Measurements from ENCODE around the gene FOXL3. TPM values are rescaled to one million over a fixed set of nuclear protein-coding genes. Genes with fewer than 3 reads are reported as not detected.

FOXL3 gene
- polyA plus RNA-seq, 3 donors = not detected

DNA sequence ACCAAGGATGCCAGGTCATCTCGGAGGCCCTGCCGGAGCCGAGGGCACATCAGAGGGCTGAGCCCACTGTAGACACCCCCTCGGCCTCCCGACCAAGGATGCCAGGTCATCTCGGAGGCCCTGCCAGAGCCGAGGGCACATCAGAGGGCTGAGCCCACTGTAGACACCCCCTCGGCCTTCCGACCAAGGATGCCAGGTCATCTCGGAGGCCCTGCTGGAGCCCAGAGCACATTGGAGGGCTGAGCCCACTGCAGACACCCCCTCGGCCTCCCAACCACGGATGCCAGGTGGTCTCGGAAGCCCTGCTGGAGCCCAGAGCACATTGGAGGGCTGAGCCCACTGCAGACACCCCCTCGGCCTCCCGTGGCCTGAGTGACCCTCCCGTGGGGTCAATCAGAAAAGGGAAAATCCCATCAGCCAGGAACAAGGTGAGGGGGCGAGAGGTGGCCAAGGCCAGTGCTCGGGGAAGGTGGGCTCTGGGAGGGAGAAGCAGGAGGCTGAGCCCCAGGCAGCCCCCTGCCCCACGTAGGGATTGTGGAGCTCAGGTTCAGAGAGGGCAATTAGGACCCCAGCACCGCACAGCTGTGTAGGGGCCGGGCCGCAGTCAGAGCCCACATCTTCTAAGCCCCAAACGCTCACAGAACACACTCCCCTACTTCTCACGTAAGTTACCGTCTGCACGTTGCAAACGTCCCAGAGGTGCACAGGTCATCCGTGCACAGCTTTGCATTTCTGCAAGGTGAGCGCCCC, 37.6 kb upstream of the FOXL3 start:
- H2AFZ ChIP-seq (ENCODE audit: insufficient read depth, low read depth, low read length, poor library complexity, severe bottlenecking) = no peak overlapping the region
- TF ChIP-seq CTCF (IDR thresholded peaks at IDR 0.05) = no peak
- intact Hi-C loops (cut with micrococcal nuclease) = no loop called here
- H3K27ac ChIP-seq (ENCODE audit: low read depth in 1 of 2, low read length in 2 of 2) = no peak overlapping the region
- H3K27me3 ChIP-seq (ENCODE audit: control insufficient read depth in 2 of 2, insufficient read depth in 2 of 2, low read length in 2 of 2) = no peaks in the 10 kb centered on the region
- H3K79me2 ChIP-seq (ENCODE audit: insufficient read depth, low read length) = no peaks in the 10 kb centered on the region
- Mint-ChIP-seq H3K4me1 (no peaks in the 10 kb centered on the region), H3K9me3 (peaks cover 11 to 45% (median 39%) of the 10 kb centered on the region in 7 donors), H3K27me3 (ENCODE audit: low read depth in 3 of 3) (peaks cover 0 to 2% (median 0%) of the 10 kb centered on the region in 3 donors), H3K36me3 (peaks cover 66 to 88% of the 10 kb centered on the region in 2 donors), H3K4me3 (no peak overlapping the region), H3K27ac (no peak overlapping the region)
- no peaks in the 10 kb centered on the region for H3K4me1 ChIP-seq (ENCODE audit: control insufficient read depth in 1 of 2, insufficient read depth in 2 of 2, low read length in 2 of 2)
- H3K9ac ChIP-seq (ENCODE audit: insufficient read depth, low read length, poor library complexity, severe bottlenecking) = no peak overlapping the region
- peaks cover 58 to 100% of the 10 kb centered on the region in 2 donors for H3K36me3 ChIP-seq (replicated peaks in 1 of 2; ENCODE audit: control insufficient read depth in 1 of 2, insufficient read depth in 2 of 2, low read length in 2 of 2)
- no peak for DNase-seq
- no peak overlapping the region for H3K4me3 ChIP-seq (replicated peaks in 1 of 3; ENCODE audit: low read depth in 2 of 3, low read length in 3 of 3)
- WGBS (ENCODE audit: insufficient coverage) = 93% methylated on average over 24 of the region's 29 CpGs
- no peaks in the 10 kb centered on the region for H4K20me1 ChIP-seq (ENCODE audit: insufficient read depth, low read length)
- peaks cover 32 to 47% of the 10 kb centered on the region in 2 donors for H3K9me3 ChIP-seq (replicated peaks in 1 of 2; ENCODE audit: control insufficient read depth in 1 of 2, insufficient read depth in 1 of 2, low read length in 2 of 2)
- H3K4me2 ChIP-seq (replicated peaks; ENCODE audit: extremely low read depth, low read length, poor library complexity, severe bottlenecking) = no peak overlapping the region

GRCh38 chr7:252981-253380, 37.0 kb upstream of the FOXL3 start:
- peaks cover 54 to 100% of the 10 kb centered on the region in 2 donors for H3K36me3 ChIP-seq (replicated peaks in 1 of 2; ENCODE audit: control insufficient read depth in 1 of 2, insufficient read depth in 2 of 2, low read length in 2 of 2)
- WGBS (ENCODE audit: insufficient coverage) = 98% methylated on average over 22 of the region's 22 CpGs

More at GRCh38 chr7:252981-253380, 37.0 kb upstream of the FOXL3 start:
- Mint-ChIP-seq H3K4me1 (no peaks in the 10 kb centered on the region), H3K36me3 (peaks cover 63 to 90% of the 10 kb centered on the region in 2 donors), H3K9me3 (peaks cover 16 to 51% (median 45%) of the 10 kb centered on the region in 7 donors), H3K27me3 (ENCODE audit: low read depth in 3 of 3) (peaks cover 0 to 2% (median 0%) of the 10 kb centered on the region in 3 donors), H3K27ac (peak overlapping the region in 1 of 7 donors; percentile 33), H3K4me3 (no peak overlapping the region)
- no peaks in the 10 kb centered on the region for H3K79me2 ChIP-seq (ENCODE audit: insufficient read depth, low read length)
- no peaks in the 10 kb centered on the region for H4K20me1 ChIP-seq (ENCODE audit: insufficient read depth, low read length)
- no peak overlapping the region for H3K27ac ChIP-seq (ENCODE audit: low read depth in 1 of 2, low read length in 2 of 2)
- H3K4me3 ChIP-seq (replicated peaks in 1 of 3; ENCODE audit: low read depth in 2 of 3, low read length in 3 of 3) = no peak overlapping the region
- no peak overlapping the region for H3K4me2 ChIP-seq (replicated peaks; ENCODE audit: extremely low read depth, low read length, poor library complexity, severe bottlenecking)
- H2AFZ ChIP-seq (ENCODE audit: insufficient read depth, low read depth, low read length, poor library complexity, severe bottlenecking) = no peak overlapping the region
- peaks cover 38 to 53% of the 10 kb centered on the region in 2 donors for H3K9me3 ChIP-seq (replicated peaks in 1 of 2; ENCODE audit: control insufficient read depth in 1 of 2, insufficient read depth in 1 of 2, low read length in 2 of 2)
- H3K27me3 ChIP-seq (ENCODE audit: control insufficient read depth in 2 of 2, insufficient read depth in 2 of 2, low read length in 2 of 2) = no peaks in the 10 kb centered on the region
- no peak overlapping the region for H3K9ac ChIP-seq (ENCODE audit: insufficient read depth, low read length, poor library complexity, severe bottlenecking)
- intact Hi-C loops (cut with micrococcal nuclease) = no loop called here
- H3K4me1 ChIP-seq (ENCODE audit: control insufficient read depth in 1 of 2, insufficient read depth in 2 of 2, low read length in 2 of 2) = no peaks in the 10 kb centered on the region
- no peak for TF ChIP-seq CTCF (IDR thresholded peaks at IDR 0.05)
- no peak for DNase-seq
